Kasumi-1 (cell line): ENCODE results near the gene SMAD2.
"Not testable (repeated sequence)": the region's sequence is repeated elsewhere in the genome, so short reads cannot be mapped to it uniquely, and the experiment has no call there.

Experiments used
- DNase-seq, 2 experiments: peaks; one replicate each; lab custom pipeline; 2025; lab: John Stamatoyannopoulos, UW

Gene SMAD2

DNA sequence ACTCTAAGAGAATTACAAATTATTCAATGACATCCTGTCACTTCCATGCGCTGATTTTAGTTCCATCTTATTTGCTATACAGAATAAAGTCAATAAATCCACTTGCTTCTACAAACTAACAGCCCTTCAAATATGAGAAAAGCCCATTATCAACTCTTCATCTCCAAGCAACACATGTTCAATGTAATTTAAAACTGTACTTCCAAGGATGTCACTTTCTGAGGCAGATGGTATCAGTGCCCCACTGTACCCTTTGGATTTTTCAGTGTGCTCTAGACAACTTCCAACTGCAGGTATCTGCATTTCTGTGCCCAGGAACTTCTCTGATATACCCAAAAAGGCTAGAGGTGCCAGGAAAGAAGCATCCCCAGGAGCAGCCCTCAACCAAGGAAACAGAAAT lies 87.6 kb downstream of the SMAD2 start:
- no peak for DNase-seq

- DNase-seq = no peak
These were observed 92.1 kb downstream of the SMAD2 start for GRCh38 chr18:47838396-47838795.

DNA sequence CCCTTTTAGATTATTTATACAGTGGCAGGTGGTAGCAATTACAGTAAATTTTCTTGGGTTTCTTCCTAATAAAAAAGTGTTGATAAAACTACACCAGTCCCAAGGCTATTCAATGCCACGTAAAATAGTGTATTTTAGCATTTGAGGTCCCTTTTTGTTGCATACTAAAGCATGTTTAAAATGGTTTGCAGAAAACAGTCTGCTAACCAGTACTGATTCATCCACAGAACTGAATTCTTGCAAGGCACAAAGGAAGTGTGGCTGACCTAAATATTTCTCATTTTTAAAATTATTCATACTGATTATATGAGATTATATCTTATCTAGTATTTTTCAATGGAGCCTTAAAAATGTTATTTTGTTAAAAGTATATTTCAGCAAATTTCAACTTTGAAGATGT lies 98.1 kb downstream of the SMAD2 start:
- no peak for DNase-seq

GRCh38 chr18:47831351-47831750 lies 99.1 kb downstream of the SMAD2 start:
- DNase-seq = no peak

GRCh38 chr18:47830772-47831171 lies 99.7 kb downstream of the SMAD2 start:
- no peak for DNase-seq

DNA sequence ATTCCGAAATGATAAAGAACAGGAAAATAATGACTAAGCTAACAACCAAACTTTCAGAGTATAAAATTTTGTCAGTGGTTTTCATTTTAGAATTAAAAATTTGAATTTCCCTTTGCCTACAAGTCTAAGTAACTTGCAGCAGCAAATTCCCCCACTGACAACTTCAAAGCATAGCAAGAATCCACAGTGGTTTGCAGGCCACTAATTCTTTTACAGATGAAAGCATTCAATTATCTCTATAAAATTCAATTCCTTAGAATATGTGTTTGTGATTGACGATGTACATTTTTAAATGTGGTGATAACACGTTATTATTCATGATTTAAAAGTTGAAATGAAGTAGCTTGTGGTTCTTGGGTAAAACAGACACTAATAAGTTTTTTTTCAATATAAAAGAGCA lies 100.6 kb downstream of the SMAD2 start:
- no peak for DNase-seq

DNA sequence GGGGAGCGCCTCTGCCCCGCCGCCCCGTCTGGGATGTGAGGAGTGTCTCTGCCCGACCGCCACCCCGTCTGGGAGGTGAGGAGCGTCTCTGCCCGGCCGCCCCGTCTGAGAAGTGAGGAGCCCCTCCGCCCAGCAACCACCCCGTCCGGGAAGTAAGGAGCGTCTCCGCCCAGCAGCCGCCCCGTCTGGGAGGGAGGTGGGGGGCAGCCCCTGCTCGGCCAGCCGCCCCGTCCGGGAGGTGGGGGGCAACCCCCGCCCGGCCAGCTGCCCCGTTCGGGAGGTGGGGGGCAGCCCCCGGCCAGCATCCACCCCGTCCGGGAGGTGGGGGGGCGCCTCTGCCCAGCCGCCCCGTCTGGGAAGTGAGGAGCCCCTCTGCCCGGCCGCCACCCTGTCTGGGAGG lies 102.4 kb downstream of the SMAD2 start:
- not testable (repeated sequence) for DNase-seq

- peak in 1 of 2 experiments; percentile 38 for DNase-seq
These were observed 104.0 kb downstream of the SMAD2 start for GRCh38 chr18:47826157-47827074.

DNA sequence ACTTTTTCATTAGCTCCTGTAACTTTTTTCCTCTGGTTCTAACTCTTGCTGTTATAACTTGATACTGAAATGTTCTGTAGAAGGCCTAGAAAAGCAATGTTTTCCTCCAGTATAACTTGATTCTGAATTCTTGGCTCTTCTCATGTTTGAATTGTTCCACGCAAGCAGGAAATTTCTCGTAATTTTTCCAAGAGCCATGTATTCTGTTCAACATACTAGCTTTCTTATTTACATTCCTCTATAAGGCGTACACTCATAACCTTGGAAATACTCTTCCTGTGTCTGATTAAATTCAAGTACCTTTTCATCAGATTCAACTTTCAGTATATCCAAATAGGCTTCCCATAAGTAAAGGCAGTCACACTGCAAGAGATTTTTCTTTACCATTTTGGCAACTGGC lies 109.1 kb downstream of the SMAD2 start:
- no peak for DNase-seq

- no peak for DNase-seq
These were observed 112.7 kb downstream of the SMAD2 start for GRCh38 chr18:47817795-47818077.

GRCh38 chr18:47817017-47817794 lies 113.3 kb downstream of the SMAD2 start:
- no peak for DNase-seq

- no peak for DNase-seq
These were observed 114.8 kb downstream of the SMAD2 start for GRCh38 chr18:47815486-47816270.

GRCh38 chr18:47809420-47809819 lies 121.0 kb downstream of the SMAD2 start:
- DNase-seq = no peak

DNA sequence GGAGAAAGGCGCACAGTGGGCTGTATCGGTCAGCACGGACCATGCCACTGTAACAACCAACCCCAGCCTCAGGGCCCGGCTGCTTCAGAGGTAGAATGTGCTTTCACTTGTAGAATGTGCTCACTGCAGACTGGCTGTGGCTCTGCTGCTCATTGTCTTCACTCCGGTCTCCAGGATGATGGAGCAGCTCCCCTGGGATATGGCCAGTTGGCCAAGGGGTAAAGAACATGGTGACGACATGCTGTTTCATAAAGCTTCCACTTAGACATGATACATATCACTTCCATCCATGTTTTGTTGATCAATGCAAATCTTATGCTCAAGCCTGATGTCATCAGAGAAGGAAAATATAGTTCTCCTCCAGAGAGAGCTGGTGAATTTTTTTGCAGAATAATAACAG lies 127.7 kb downstream of the SMAD2 start:
- no peak for DNase-seq

DNA sequence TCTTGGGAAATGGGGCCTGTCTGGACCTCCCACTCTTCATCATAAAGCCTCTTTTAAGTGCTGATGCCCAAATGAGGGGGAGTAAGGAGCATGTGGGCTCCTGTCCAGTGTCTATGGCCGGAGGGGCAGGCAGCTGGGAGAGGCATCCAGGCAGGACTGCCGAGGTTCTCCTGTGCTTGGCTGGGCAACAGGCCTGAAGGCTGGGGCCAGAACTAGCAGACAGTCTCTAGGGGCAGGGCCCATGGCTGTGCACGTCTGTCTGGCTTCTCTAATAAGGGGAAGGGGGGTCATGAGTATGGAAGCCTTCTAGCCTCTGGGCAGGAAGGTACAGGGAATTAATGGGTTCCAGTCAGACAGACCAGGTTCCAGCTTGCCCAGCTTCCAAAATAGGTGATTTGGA lies 128.6 kb downstream of the SMAD2 start:
- no peak for DNase-seq

GRCh38 chr18:47800756-47801155 lies 129.7 kb downstream of the SMAD2 start:
- no peak for DNase-seq

DNA sequence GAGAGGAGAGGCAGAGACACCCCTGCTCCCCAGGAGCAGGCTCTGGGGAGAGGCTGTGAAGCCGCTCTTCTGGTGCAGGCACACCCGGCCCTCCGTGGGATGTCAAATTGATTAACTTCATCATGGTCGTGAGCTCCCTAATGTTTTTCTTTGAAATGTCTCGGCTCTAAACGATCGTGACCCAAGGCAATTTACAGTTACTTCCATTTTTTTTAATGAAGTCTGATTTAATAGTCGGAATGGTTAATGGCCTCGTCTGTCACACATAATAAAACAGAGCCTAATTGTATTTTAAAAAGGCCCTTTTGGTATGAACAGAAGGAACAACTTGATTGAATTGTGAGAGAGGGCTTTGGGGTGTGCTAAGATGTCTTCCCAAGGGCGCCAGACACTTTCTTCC lies 130.2 kb downstream of the SMAD2 start:
- DNase-seq = no peak

DNA sequence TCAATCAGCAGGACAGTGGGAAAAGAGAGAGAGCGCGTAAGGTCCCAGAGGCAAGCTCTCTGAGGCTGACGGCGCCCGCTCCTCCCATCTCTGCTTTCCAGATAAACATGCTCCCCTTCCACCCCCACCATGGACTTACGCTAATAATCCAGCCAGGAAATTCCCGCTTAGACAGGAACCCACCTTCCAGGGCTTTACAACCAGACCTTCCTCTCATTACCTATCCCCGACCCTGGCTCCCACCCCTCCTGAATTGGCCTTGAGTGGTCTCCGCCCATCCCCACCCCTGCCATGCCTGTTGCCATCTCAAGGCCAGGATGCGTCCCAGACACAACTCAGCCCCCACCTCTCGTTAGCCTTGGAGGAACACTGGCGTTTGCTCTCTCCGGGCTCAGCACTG lies 131.1 kb downstream of the SMAD2 start:
- DNase-seq = no peak

DNA sequence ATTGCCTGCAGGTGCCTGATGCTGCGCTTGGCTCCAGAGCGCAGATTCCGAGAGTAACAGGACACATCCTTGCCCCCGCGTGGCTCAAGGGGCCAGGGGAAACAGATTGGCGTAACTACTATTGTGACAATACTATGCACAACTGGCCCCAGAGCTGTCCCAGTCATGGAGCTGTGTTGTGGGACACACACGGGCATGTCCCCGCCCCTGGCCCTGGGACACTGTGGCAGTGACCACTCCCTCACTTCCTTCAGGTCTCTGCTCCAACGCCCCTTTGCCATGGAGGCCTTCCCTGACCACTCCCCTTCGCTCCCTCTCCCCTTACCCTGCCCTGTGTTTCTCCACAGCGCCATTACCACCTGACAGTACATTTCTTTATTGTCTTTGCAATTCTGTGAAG lies 132.1 kb downstream of the SMAD2 start:
- no peak for DNase-seq

- no peak for DNase-seq
These were observed 133.3 kb downstream of the SMAD2 start for GRCh38 chr18:47797126-47797525.

DNA sequence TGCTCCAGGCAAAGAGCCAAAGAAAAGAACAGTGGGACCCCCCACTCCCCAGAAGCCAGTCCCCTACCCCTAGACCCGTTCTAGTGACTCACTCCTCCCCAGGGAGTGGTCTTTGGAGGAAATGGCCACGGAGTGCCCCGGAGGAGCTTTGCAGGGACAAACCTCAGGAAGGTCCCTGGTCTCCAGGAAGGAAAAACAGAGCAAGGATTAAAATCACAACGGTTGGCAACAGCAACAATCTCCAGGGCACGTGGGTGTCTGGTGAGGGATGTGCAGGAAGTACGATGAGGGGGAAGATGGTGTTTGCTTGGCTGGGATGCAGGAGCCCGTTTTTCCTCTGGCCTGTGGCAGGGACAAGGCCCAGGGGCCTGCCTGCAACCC lies 135.0 kb downstream of the SMAD2 start:
- no peak for DNase-seq

- no peak for DNase-seq
These were observed 135.6 kb downstream of the SMAD2 start for GRCh38 chr18:47794725-47795433.
